NCI-H2196 (cell line): ENCODE data around the gene RICTOR.
A peak's percentile ranks its signal among the peaks of the same experiment; 100 is the strongest.

Experiments
- DNase-seq: peaks from one replicate; lab custom pipeline; 2025; ENCODE audit not compliant: unreplicated experiment; lab: John Stamatoyannopoulos, UW

RICTOR gene

DNA sequence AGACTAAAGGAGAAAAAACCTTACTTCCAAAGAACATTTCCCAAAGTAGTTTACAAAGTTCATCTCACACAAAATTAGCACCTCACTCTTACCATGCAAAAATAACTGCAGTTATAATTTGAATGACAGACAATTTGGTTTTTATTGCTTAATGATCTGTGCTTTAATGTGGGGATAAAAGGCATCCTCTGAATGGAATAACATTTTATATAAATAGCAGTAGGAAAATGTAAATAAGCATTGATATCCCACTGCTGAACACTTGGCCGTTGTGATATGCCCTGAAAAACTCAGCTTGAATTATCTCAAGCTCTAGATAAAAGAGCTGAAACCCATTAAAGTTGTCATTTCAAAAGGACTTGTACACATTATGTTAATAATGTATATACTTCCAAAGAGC lies 135.2 kb downstream of the RICTOR start:
- DNase-seq = no peak

- no peak for DNase-seq
Observed at GRCh38 chr5:38938424-38938823, 135.8 kb downstream of the RICTOR start.

DNA sequence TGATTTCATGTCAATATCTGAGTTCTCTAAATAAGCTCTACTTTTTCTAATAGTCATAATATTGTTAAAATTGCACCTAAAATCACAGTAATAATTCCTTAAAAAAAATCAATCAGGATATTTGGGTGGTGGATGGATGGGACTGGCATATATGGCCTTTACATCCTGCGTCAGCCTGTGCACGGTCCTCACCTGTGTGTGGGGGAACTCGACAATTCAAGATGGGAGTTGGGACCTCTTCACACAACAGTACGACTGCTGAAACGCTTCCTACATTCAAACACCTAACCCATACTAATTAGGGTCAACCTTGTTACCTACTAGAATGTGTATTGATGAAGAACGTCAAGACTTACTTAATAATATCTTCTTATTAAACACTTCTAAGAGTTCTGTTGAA lies 137.9 kb downstream of the RICTOR start:
- DNase-seq = no peak

- DNase-seq = no peak
Observed at GRCh38 chr5:38935437-38935836, 138.8 kb downstream of the RICTOR start.

DNA sequence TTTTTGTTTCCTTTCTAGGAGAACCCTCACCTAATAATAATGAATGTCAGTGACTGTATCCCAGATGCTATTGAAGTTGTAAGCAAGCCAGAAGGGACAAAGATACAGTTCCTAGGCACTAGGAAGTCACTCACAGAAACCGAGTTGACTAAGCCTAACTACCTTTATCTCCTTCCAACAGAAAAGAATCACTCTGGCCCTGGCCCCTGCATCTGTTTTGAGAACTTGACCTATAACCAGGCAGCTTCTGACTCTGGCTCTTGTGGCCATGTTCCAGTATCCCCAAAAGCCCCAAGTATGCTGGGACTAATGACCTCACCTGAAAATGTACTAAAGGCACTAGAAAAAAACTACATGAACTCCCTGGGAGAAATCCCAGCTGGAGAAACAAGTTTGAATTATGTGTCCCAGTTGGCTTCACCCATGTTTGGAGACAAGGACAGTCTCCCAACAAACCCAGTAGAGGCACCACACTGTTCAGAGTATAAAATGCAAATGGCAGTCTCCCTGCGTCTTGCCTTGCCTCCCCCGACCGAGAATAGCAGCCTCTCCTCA lies 141.3 kb downstream of the RICTOR start:
- DNase-seq = no peak

- no peak for DNase-seq
Observed at GRCh38 chr5:38931731-38932130, 142.5 kb downstream of the RICTOR start.

DNA sequence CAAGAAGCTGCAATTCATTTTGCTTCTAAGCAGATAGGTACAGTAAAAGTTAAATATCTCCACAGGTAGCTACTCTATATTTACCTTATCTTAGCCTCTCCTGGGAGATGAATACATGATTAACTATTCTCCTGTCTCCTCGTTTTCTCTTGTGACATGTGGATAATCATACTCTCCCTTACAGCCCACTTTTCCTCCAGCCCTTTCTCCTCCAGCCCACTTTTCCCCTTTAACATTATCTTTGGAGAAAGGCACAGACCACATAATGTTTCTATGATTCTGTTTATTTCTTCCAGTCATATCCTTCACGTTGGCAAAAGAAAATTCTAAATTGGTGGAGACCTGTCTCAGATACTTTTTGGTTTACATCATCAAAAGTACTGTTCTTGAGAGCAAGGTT lies 144.4 kb downstream of the RICTOR start:
- DNase-seq = no peak

DNA sequence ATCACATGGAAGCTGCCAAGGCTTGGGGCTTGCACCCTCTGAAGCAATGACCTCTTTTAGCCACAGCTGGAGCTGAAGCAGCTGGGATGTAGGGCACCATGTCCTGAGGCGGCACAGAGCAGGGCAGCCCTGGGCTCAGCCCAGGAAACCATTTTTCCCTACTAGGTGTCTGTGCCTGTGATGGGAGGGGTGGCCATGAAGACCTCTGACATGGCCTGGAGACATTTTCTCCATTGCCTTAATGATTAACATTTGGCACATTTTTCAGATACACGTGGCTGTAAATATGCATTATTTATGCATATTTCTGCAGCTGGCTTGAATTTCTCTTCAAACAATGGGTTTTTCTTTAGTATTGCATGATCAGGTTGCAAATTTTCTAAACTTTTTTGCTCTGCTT lies 146.7 kb downstream of the RICTOR start:
- DNase-seq = no peak

- DNase-seq = no peak
Observed at GRCh38 chr5:38926121-38926520, 148.1 kb downstream of the RICTOR start.

GRCh38 chr5:38925154-38925925 lies 148.9 kb downstream of the RICTOR start:
- DNase-seq = no peak

DNA sequence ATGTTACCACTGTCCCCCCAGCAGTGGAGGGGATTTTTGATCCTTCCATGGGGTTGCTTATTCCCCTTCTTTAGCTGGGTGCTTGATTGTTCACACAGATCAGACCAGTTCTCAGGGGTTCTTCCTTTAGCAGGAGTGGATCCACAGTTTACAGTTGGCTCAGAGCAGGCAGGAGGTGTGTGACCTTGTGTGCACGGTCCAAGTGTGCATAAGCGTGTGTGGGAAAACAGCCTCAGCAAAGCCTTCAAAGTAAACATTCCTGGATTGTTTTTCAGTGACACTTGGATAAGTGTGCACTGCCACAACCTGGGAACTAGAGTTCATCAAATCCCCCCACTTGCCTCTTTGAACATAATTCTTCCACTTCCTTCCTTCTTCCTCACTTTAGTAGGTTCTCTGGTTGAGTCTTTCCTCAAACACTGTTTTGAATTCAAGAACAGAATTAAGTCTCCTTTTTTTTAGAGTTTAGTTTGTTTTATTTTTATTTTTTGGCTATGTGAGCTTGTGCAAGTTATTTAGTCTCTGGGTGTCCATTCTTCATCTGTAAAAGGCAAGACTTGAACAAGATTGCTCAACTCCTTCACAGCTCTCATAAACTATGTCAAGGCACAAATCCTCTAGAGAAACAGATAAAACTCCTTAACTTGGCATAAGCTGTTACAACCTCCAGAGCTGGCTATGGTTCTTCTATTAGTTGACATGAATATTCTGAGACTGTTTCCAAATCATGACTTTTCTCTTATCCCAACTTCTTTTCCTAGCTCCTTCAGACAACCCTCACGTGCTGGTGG lies 150.3 kb downstream of the RICTOR start:
- DNase-seq = no peak

- DNase-seq = peak; percentile 59
Observed at GRCh38 chr5:38922199-38922598, 152.0 kb downstream of the RICTOR start.

GRCh38 chr5:38921174-38921573 lies 153.0 kb downstream of the RICTOR start:
- no peak for DNase-seq

DNA sequence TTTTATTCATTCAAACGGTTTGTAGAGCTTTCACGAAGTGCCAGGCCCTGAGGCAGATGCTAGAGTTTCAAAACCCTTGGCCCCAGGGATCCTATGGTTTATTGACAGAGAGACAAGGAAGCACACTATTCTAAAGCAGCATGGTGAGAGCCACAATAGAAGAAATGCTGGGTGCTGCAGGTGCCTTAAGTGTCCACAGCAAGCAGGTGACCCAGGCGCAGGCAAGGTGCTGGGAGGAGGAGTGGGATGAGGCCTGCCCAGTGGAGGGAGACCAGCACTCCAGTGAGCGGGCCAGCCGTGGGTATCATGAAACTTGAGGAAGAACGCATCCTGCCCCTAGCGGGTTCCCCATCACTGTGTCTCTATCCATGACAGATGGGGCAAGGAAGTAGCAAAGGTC lies 157.4 kb downstream of the RICTOR start:
- no peak for DNase-seq

GRCh38 chr5:38913714-38914113 lies 160.5 kb downstream of the RICTOR start:
- DNase-seq = no peak

GRCh38 chr5:38911933-38912332 lies 162.3 kb downstream of the RICTOR start:
- no peak for DNase-seq

DNA sequence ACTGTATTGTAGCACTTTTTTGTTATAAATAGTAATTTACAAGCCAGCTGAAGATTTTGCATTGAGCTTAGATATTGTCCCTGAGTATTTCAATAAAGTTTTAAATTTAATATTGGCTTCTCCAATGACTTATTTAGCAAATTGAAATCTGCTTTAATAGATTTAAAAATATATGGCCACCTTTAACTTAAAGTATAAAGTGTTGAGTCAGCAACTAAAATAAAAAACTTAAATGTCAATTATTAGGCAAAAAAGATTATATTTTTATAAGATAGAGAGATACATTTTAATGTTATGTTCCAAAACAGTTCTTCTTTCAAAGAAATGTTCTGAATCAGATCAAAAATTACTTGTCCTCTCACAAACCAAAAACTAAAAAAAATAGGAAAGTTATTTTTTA lies 167.7 kb downstream of the RICTOR start:
- DNase-seq = no peak

DNA sequence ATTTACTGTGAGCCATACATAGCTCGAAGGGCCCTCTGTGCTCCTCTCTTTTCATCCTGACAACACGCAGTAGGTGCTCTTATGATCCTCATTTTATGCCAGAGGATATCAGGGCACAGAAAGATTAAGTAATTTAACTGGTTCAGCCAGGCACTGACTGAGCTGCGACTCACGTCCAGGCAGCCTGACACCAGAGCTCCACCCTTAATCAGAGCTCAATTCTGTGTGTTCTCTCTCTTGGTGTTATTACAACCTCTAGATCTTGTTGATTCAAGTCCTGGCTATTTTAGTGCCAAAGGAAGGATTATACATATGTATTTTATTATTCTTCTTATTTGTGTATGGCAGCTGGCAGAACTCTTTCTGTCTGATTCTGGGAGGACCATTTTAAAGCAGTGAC lies 168.7 kb downstream of the RICTOR start:
- no peak for DNase-seq

- no peak for DNase-seq
Observed at GRCh38 chr5:38899936-38900335, 174.3 kb downstream of the RICTOR start.

DNA sequence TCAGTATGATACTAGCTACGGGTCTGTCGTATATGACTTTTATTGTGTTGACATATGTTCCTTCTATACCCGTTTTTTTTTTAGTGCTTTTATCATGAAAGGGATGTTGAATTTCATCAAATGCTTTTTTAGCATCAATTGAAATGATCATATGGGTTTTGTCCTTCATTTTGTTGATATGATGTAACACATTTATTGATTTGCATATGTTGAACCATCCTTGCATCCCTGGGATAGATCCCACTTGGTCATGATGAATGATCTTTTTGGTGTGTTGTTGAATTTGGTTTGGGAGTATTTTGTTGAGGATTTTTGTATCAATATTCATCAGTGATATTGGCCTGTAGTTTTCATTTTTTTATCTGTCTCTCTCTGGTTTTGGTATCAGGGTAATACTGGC lies 177.4 kb downstream of the RICTOR start:
- DNase-seq = no peak

DNA sequence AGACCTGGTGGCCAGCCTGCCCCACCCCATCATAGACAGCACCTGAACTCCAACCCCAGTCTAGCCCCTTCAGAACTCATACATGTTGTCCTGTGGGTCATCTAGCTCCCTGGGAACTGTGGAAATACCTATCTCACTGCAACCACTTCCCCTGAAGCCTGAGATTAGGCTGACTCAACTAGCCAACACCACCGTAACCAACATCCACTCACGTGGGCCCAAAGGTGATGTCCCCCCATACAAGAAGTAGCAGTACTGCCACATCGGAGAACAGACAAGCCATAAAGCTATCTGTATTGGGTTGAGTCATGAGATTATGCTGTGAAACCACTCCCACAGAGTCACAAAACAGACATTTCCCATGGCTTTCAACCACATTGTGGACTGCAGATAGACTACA lies 181.8 kb downstream of the RICTOR start:
- no peak for DNase-seq

DNA sequence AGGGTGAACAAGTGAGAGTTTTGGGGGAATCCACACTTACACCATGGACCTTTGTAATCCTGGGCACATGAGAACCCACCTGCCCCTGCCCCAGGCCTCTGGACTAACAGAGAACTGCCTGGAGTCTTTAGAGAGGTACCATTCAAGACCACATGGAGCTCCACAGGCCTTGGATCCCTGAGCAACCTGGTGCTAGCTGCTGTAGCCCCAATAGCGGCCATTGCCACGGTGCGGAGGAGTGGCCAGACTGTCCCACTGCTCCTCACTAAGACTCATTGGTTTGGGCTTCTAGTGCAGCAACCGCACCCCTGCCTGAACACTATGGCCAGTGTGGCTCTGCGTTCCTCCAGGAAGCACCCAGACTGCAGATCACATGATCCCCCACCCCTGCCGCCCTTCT lies 182.6 kb downstream of the RICTOR start:
- DNase-seq = no peak
